Keratinocyte (primary cell): ENCODE results near the gene CDH13.

Experiments
- CTCF ChIP-seq, 3 experiments: IDR thresholded peaks in 1 of 3; conservative IDR thresholded peaks in 1 of 3; optimal IDR thresholded peaks in 1 of 3; 2 replicates in 2 of 3; 3 replicates in 1 of 3; pipeline versions ENCODE3 to v1.5.1; 2011; ENCODE audit warnings: low read length in 3 of 3, mild to moderate bottlenecking in 3 of 3, moderate library complexity in 2 of 3, control low read depth in 1 of 3, inconsistent platforms in 1 of 3; ENCODE audit not compliant: insufficient read depth in 2 of 3; ENCODE audit errors: extremely low read depth in 1 of 3
- EZH2 ChIP-seq: IDR thresholded peaks from one replicate; pipeline ENCODE4 v1.6.1; 2012; ENCODE audit warnings: inconsistent platforms, mild to moderate bottlenecking, low read length, moderate library complexity

- TF ChIP-seq CTCF (optimal IDR thresholded peaks at IDR 0.05 in 1 of 3, IDR thresholded peaks at IDR 0.05 in 1 of 3, conservative IDR thresholded peaks at IDR 0.05 in 1 of 3; ENCODE audit: extremely low read depth in 1 of 3, insufficient read depth in 2 of 3, low read length in 3 of 3) (no peak), EZH2 (no peak)
These were observed 997.8 kb downstream of the CDH13 start for GRCh38 chr16:83624429-83625120.
